ENCODE results near the gene SAMD14.

GRCh38 chr17:50130559-50131305 is 772 bp upstream of the SAMD14 start:
- TF ChIP-seq CTCF (IDR thresholded peaks at IDR 0.05): no peak
- TF ChIP-seq POLR2A (IDR thresholded peaks at IDR 0.05): no peak
- TF ChIP-seq EP300 (IDR thresholded peaks at IDR 0.05): no peak

Data from upper lobe of left lung (tissue), 4 donors.